Measurements from ENCODE around the gene NOVA2. TPM values are rescaled to one million over a fixed set of nuclear protein-coding genes. Genes with fewer than 3 reads are reported as not detected.

Gene NOVA2
- total and polyA plus RNA-seq, 2 of the 8 experiments (the other 6 are each of a cell fraction or from before 2014, with no cell fraction given), result 3.2 to 24.6 TPM

DNA sequence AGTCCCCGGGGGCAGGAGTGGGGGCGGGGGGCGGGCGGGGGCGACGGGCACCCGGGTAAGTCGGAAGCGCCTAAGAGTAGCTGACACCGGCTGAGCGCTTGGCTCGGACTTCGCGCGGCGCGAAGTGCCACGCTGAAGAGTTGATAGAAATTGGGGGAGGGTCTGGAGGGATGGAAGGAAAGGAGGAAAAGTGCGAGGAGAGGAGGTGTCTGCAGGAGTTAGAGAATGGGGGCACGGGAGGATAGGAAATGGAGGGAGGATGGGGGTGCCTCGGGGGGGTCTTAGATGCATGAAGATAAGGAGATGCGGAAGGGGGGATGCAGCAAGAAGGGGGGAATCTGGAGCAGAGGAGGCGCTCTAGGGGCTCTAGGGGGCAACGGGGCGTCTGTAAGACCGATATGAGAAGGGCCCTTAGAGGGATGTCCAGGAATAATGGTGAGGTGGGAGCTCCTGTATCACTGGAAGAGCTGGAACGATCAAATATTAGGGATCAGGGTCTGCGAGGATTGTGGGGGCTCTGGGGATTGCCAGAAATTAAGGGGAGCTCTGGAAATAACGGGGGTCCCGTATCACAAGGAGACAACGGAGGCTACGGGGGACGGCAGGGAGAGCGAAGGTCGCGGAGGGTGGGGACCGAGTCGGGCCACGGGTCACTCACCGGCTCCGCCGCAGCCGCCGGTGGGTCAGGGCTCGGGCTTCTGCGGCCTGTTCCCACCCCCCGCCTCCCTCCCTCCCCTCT is 71.6 kb downstream of the NOVA2 start, which contains the start of gene MYPOP (continued):
- TF ChIP-seq CBX5 (IDR thresholded peaks at IDR 0.05; ENCODE audit: low read depth, low read length), result no peak
- TF ChIP-seq ASH2L (IDR thresholded peaks at IDR 0.05; ENCODE audit: low read length), result peak; percentile 25
- TF ChIP-seq RBBP5 (IDR thresholded peaks at IDR 0.05; ENCODE audit: borderline replicate concordance, low read depth, low read length), result peak; percentile 70; the same call in 1 of the 2 replicates
- TF ChIP-seq SIRT6 (IDR thresholded peaks at IDR 0.05; ENCODE audit: low read length), result no peak
- peak; percentile 2 for TF ChIP-seq EZH2 (IDR thresholded peaks at IDR 0.05; ENCODE audit: low read depth, low read length, severe bottlenecking)
- no peak for TF ChIP-seq RAD21 (IDR thresholded peaks at IDR 0.05 in 1 of 2, conservative IDR thresholded peaks at IDR 0.05 in 1 of 2; ENCODE audit: low read depth in 2 of 2, low read length in 2 of 2)
